ENCODE results near the gene CCDC70.
"Not testable (repeated sequence)": the region's sequence is repeated elsewhere in the genome, so short reads cannot be mapped to it uniquely, and the experiment has no call there.

Gene CCDC70

DNA sequence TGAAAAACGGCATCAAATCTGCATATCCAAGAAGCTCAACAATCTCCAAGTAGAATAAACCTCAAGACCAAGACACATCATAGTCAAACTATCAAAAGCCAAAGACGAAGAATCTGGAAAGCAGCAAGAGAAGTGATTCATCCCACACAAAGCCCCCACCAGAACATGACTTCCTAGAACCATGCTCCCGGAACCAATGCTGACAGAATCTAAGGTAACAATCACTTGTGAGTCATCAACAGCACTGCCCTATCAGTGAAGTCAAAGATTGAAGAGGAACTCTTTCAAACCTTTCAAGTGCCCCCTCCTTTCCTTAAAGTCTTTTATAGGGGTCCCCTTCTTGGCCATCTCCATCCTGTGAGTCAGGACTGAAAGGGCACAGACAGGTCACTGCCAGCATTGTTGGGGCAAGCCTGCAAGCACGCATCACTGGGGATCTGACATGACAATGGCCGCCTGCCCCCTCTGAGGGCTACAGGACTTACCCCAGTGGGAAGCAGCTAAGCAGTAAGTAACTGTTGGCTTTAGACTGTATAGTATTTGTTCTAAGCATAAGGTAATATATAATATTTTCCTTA is at the start of gene CCDC70:
Gene CCDC70 (plus strand): TSS at position 247 of the 578 bp plus-strand sequence. CDS start 3,443 bp downstream, outside the sequence.
- no peak for DNase-seq (ENCODE audit: low spot score)

DNA sequence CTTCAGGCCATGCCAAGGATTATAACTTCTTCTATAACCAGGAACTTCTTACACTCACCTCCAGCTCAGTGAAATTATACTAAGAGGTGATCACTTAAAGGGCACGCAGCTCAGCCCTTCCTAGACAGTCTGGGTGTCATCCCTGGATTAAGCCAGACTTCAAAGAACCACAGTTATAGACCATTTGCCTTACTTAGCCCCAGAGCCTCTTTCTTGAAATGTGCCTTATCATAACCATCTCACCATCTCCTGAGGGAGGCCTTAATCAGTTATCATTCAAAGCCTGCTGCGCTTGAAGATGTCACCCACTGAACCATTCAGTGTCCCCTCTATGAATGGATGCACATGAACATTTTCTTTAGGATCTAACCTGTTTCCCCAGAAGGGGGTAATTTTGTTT is 47.7 kb upstream of the CCDC70 start:
- no peak for DNase-seq (ENCODE audit: low spot score)

DNA sequence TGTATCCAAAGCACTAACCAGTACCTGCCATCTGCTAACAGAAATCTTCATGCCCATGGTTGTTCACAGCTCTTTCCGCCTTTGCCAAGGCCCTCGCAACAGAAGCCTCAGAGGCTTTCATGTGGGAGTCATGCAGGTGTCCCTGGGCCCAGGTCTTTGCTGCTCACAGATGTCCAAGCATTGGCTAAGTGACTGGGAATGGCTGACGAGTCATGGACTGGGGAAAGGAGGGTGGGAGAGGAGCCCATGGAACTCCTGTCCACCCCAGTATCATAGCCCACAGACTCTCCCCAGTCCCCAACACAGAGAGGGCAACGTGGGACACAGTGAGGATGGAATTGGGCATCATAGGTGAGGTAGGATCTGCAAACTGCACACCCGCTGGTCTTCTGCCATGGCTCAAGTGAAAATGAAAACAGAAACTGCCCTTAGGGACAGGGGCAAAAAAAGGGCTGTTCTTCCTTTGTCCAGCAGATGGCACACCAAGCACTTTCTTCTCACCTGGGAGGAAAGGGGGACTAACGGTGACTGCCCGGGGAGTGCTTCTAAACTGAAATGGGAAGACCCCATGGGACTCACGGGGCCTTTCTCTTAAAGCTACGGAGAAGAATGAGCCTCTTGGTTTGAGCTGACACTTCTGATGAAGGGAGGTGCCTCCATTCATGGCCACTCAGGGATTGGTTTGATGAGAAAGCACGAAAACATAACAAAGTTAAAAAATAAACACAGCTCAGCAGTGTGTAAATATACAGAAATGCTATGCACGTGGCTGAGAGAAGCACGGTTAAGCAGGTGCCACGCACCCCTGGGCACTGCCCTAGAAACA is 46.7 kb upstream of the CCDC70 start:
- DNase-seq (ENCODE audit: low spot score): peak; percentile 68

GRCh38 chr13:51815848-51816247 is 45.9 kb upstream of the CCDC70 start:
- DNase-seq (ENCODE audit: low spot score): no peak

GRCh38 chr13:51816604-51817249 is 45.0 kb upstream of the CCDC70 start:
- DNase-seq (ENCODE audit: low spot score): no peak

DNA sequence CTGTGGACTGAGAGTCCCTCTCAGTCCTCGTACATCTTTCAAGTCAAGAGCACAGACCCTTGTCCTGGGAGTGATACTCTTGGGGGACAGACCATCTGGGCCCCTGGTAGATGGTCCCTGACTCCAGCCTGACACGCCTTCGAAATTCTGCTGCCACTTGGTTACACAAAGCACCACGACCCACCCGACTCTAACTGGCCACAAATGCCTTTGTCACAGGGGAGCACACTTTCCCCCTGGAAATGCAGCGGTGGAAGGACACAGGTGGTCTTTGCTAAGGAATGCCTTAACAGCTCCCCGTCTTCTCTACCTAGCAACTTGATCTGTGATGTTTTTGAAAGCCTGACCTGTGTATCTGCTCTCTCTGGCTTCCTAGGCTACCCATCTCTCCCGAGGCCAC is 44.1 kb upstream of the CCDC70 start:
- no peak for DNase-seq (ENCODE audit: low spot score)

DNA sequence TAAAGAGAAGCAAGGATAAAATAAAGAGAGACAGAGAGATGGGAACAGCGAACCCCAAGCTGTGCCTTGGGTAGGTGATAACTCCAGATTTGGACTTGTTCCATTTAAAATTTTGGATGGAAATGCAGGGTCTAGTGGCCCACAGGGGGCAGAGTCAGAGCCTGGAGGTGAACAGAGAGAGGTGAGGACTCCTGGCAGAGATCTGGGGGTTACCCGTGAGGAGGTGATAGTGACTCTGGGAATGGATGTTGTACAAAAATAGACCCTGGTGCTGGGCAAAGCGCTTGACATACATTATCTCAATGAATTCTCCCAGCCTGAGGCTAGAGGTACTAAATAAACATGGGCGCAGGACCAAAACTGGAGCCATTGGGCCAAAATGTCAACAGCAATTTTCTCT is 43.5 kb upstream of the CCDC70 start:
- no peak for DNase-seq (ENCODE audit: low spot score)

DNA sequence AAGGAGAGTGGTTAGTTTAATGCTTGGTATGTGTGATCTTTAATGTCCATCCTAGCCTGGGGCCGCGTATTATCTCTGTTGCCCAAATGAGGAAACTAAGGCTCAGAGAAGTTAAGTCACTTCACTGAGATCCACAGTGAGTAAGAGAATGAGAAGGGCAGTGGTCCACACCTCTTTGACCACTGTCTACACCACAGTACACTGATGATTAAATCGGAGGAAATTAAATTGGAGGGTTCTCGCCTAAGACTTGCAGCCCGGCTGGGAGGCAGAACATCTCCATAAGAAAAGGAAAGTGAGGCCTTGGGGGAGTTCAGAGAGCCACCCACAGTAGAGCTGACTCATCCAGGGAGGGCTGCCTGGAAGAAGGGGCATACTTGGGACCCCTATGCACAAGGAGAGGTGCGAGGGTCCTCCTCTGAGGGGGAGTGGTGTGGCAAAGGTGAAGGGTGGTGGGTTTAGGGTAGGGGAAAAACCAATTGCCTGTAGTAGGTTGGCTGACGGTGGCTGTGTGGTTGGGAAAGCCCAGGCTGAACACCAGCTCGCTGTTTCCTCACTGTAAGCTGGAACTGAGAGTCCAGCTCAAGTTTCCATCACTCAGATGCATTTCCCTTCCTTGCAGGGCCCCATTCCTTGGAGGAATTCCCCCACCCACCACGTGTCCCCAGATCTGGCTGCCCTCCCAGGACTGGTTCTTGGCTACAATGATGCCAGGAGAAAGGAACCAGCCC is 42.8 kb upstream of the CCDC70 start:
- peak; percentile 28 for DNase-seq (ENCODE audit: low spot score)

DNA sequence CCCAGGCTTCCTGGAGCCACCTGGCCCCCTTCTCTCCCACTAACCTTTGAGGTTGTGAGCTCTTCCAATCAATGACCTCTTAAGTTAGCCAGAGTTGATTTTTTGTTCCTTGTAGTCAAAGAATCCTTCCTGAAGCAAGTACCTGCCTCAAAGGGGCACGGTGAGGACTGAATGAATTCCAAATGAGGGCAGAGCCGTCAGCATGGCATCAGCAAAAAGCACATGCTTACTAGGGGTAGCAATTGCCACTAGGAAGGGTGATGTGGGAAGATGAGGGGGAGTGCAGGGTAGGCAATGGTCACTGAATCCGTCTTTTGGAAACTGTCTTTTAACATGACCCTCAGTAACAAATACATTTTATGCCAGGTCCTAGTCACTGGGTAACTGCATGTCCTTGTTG is 42.2 kb upstream of the CCDC70 start:
- DNase-seq (ENCODE audit: low spot score): no peak

- no peak for DNase-seq (ENCODE audit: low spot score)
These were observed 41.7 kb upstream of the CCDC70 start for GRCh38 chr13:51820016-51820597.

- no peak for DNase-seq (ENCODE audit: low spot score)
These were observed 40.2 kb upstream of the CCDC70 start for GRCh38 chr13:51821606-51822005.

DNA sequence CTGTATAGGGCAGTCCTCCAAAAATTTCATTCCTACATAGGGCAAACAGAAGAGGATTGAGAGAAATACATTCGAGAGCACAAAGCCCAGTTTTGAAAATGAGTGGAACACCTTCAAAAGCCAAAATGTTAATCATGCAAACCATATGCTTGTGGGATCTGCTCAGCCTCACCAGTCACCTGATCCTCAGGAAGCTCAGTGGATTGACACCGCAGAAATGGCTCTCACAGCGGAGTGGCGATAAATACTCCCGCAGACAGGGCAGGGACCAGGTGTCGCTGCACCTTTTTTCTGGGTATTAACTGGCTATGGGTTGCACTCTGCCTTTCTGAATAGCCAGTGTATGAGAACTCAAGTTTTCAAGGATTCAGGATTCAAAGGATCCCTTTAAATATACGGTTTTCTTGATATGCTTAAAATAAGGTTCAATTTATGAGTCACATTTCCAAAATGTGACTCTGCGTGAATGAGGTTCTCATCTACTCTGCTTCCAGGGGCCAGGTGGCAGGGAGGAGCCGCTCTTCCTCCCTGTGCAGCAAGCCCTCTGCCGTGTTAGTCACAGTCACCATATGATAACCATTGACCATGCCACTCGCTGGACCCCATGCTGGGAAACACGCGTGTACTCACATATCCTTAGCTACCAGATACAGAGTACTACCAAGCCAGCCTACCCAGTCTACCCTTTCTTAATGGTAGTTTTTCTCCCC is 39.5 kb upstream of the CCDC70 start:
- DNase-seq (ENCODE audit: low spot score): no peak

DNA sequence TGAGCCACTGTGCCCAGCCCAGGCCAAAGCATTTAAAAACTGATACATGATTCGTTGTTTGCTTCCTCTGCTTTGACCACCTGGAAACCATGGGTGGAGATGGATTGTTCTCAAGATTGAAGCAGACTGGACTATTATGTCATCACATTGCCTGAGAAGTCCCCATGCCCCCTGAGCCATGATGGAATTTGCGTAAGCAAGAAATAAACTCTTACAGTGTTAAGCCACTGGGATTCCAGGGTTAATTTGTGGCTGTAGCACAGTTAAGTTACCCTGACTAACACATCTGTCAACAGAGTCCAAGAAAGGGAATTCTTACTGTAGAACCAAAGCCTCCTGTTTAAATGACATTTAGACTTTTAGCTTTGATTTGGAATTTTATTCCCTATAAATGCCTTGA is 38.4 kb upstream of the CCDC70 start:
- DNase-seq (ENCODE audit: low spot score): no peak

- DNase-seq (ENCODE audit: low spot score): no peak
These were observed 37.9 kb upstream of the CCDC70 start for GRCh38 chr13:51823863-51824262.

DNA sequence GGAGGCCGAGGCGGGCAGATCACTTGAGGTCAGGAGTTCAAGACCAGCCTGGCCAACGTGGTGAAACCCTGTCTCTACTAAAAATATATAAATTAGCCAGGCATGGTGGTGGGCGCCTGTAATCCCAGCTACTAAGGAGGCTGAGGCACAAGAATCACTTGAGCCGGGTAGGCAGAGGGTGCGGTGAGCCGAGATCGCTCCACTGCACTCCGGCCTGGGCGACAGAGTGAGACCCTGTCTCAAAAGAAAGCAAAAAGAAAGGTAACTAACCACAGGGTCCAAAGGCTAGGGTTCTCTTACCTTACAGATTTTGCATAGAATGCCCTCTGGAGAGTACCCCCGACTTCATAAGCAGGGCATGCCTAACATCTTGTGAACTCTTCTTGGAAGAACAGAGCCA is 37.1 kb upstream of the CCDC70 start:
- DNase-seq (ENCODE audit: low spot score): not testable (repeated sequence)

GRCh38 chr13:51825165-51825592 is 36.6 kb upstream of the CCDC70 start:
- DNase-seq (ENCODE audit: low spot score): no peak

DNA sequence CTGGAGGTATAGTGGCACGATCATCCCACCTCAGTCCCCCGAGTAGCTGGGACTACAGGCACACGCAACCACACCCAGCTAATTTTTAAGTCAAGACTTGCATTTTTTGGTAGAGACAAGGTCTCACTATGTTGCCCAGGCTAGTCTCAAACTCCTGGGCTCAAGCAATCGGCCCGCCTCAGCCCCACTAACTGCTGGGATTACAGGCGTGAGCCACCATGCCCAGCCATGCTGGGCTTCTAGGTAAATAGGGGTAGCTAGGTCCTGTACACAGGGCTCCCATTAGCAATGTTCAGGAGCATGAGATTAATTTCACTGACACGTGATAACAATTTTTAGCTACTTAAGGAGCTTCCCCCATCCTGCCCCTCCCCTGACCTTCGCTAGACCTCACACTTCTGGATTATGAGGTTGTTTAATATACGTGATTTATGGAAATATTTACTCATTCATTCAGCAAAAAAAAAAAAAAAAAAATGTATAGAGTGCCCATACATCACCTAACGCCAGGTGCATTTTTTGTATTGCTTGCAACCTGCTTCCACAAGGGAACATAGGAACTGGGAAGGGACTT is 36.0 kb upstream of the CCDC70 start:
- no peak for DNase-seq (ENCODE audit: low spot score)

DNA sequence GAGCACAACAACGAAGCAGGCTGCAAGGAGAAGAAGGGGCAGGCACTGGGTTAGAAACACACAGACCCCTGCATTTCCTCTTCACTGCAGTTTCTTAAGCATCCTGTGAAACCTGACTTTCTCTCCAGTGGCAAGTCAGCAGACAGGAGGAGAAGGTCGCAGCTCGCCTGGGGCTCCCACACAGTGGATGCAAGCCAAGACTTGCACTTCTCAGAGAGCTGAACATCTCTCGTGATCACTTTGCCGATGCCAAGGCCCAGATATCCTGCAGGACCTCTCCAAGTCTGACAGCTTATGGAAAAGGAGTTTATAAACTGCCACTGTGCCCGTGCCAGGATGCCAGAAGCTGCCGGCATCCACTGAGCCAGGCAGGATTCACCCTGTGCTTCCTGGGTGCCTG is 35.2 kb upstream of the CCDC70 start:
- no peak for DNase-seq (ENCODE audit: low spot score)

DNA sequence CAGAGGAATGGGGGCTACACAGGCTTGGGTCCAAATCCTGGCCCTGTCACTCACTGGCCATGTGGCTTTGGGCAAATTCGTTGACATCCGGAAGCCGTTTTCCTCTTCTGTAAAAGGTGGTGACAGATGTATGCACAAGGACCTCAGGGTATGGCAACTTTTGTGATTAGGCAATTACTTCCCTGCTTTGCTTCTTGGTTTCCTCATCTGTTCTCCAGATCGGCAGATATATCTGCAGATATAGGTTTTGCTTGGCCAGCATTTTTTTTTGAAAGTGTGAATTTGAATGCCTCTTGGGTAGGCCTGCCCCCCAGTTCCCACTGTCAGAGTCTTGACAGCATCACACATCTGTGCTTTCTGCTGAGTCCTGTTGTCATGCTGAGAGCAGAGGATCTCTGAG is 34.5 kb upstream of the CCDC70 start:
- DNase-seq (ENCODE audit: low spot score): no peak

DNA sequence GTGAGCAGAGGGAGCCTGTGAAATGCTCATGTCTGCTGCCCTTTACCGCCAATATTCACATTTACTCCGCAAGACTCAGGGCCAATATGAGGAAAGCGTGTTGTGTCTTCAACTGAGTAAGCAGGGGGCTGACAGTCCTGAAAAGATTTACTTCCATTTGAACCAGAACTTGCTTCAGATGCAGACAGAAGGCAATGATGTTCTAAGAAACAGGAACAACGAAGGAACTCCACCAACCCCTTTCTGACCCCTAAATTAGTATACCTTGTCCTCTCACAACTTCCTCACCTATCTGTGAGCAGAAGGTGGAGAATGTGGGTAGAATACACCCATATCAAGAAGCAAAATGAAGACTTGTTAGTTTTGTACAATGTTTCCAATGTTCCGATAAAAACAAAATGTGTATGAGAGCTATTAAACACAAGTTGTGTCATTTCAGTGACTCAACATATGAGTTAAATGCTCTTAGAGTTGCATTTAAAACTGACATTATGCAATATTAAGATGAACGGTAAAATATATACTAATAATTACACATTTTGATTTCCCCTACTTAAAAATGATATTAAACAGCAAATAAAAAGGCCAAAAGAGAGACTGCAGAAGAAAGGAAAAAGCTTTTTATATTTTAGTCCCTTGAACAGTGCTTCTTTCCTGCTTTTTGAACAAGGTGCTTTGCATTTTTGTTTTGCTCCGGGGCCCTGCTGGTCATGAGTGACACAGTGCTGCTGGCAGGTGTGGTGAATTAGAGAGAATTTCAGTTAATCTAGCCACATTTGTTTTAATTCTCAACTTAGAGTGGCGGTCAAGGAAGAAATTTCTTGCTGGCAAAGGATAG is 32.8 kb upstream of the CCDC70 start:
- DNase-seq (ENCODE audit: low spot score): no peak

Measured in AG08395 (cell line).